HG03378 (cell line): Measurements from ENCODE around the gene LPCAT4.
"Not testable (repeated sequence)": the region's sequence is repeated elsewhere in the genome, so short reads cannot be mapped to it uniquely, and the experiment has no call there.

Experiments
- ATAC-seq: cut with Tn5 transposase; IDR thresholded peaks from one replicate; pipeline ENCODE4 v1.9.1; 2021; ENCODE audit warnings: mild to moderate bottlenecking, moderate library complexity; ENCODE audit not compliant: unreplicated experiment

LPCAT4 gene

DNA sequence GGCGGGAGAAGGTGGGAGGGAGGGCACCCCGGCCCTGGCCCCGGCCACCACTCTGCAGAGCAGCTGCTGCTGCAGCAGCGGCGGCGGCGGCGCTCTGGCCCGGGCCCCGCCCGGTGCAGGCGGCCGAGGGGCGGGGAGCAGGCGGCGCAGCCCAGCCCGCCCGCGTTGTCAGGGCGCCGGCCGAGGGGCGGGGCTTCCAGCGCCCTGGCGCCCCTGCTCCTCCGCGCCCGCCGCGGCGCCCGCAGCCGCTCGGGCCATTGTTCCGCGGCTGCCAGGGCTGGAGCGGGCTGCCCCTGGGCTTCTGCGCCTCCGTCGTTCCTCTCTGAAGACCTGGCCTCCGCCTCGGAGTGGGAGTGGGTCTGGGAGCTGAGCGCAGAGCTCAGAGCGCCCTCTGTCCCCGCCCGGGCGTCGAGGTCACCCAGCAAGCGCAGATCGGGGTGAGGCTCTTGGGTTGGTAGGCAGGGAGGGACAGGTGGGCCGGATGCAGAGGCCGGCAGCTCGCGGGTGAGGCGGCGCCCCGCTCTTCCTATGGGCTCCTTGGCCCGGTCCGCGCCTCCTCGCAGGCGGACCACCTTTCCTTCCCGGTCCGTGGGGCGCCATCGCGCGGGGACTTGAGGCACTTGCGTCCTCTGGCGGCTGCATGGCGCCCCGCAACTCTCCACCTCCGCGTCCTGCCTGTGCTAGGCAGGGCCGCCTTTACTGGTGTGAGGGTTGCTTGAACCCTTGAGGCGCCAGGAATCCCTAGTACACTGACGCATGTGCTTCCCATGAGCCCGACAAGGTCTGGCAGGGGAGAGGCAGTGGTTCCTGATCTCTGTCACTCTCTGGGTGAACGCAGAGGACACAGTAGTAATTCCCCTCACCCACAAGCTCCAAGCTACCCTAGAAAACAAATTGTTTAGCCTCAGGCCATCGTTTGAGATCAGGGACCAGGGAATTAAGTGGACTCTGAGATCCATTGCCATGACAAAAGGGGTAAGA is at the start of gene LPCAT4:
Gene LPCAT4, minus strand, starts transcription at position 96 of the 981 bp plus-strand sequence. CDS start 96 bp downstream, outside the sequence.
- ATAC-seq: peak; percentile 66

- ATAC-seq: not testable (repeated sequence)
Measured at GRCh38 chr15:34409511-34409910, 42.5 kb upstream of the LPCAT4 start.

- not testable (repeated sequence) for ATAC-seq
Measured at GRCh38 chr15:34408973-34409372, 42.0 kb upstream of the LPCAT4 start.

DNA sequence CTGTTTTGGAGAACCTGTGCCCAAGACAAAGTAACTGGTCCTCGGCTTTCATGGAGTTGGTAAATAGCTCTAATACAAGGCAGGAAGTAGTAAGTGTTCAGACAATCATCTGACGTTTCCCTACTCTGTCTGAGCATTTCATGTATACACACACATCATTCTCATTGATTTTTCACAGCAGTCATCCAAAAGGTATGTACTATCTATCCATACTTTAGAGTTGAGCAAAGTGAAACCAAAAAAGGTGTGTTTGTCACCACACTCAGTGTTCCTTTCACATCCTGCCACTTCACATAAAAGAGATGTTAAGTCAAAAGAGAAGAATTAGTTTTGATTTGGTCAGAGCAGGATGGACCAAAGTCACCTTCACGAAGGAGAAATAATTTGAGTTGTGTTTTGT is 36.9 kb upstream of the LPCAT4 start:
- ATAC-seq: not testable (repeated sequence)

DNA sequence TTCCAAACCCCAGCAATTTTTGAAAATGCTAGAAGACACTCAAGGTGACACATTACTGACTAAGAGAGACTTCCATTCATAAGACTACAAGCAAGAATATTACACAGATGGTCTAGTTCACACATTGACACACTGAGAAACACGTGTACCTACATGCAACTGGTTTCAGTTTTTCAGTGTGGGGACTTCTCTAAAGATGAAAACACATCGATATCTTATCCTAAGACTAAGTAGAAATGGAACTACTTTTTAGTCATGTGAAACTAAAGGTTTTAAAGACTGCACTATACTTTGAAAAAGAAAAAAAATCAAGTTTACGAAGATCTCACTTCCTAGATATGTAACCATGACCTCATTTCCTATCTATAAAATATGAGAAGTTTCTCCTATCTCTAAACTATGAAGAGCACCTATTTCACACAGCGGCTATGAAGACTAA is 36.2 kb upstream of the LPCAT4 start:
- ATAC-seq: not testable (repeated sequence)

DNA sequence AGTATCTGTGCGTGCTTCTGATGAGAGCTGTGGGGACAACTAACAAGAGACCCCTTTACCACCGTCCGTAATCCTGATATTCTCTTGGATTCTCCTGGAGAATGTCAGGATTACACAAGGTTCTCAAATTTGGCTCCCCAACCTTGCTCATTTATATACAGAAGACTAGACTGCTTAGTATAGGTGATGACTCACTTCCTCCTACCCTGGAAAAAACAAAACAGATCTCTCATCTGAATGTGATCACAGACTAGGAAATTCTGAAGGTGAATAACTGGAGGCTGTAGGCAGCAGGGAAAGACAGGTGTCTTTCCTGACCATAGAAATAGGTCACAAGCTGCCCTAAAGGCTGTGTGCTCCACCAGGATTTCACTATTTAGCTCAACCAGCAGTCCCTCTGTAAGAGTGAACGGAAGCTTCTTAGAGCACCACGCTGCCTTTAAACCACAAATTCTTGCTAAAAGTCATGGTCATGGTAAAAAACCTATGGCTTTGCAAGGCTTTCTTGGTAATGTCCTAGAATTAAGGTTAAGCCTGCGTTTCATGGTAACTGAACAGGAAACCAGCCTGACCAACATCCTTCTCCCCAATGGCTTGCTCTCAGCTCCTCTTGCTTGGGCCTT is 30.8 kb upstream of the LPCAT4 start:
- not testable (repeated sequence) for ATAC-seq

DNA sequence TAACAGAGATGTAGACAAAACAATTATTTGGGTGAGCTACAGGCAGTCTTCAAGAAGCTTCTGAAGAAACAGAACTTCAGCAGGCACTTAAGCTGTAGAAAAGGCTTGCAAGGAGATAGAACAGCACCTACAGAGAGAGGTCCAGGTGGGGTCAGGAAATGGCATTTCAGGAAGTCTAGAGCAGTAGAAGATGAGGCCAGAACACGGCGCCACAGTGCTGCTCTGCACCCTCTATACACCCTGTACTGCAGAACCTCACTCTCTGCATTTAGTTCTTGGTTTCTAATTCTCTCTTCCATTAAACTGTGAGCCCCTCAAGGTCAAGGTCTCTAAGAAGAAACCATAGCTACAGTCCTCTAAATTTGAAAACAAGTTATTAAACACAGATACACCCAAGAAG is 26.0 kb upstream of the LPCAT4 start:
- ATAC-seq: not testable (repeated sequence)

GRCh38 chr15:34389594-34390086 is 22.6 kb upstream of the LPCAT4 start:
- ATAC-seq: not testable (repeated sequence)

DNA sequence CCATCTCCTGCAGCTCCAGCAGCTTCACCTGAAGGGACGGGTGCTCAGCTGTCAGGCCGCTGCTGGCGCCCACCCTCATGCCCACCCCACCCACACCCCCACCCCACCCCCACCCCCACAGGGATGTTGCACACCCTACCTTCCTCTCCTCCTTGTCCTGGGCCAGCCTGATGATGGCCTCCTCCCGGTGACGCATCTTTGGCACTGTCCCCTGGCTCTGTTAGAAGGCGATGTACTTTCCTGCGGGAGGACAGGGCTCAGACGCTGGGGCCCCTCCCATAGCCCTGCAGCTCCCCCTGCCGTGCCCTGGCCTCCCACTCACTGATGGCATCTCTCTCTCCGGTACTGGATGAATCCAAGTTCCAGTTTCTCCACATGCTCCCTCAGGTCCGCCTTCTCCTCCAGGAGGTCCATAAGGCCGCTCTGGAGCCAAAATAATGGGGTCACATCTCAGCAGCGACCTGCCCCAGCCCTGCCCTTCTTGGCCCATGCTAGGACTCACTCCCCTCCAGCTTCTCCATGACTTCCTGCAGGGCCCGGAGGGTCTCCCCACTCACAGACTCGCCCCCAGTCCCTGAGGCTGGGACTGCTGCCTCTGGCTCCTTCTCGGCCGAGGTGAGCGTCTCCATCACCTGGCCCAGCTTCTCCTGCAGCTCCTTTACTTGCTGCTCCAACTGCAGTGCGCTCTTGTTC is 15.0 kb upstream of the LPCAT4 start:
- ATAC-seq: not testable (repeated sequence)

GRCh38 chr15:34380491-34380890 is 13.5 kb upstream of the LPCAT4 start:
- not testable (repeated sequence) for ATAC-seq

DNA sequence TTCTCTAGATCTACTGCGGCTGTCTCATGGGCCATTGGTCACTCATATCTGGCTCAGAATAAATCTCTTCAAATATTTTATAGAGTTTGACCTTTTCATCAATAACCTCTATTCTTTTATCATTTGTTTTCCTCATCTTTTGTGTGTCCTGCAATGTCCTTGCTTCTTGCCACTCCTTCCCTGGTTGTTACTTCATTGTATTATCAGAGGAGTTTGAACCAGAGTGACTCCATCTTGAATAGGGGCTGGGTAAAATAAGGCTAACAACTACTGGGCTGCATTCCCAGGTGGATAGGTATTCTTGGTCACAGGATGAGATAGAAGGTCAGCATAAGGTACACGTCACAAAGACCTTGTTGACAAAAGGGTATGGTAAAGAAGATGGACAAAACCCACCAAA is 9.9 kb upstream of the LPCAT4 start:
- ATAC-seq: no peak

GRCh38 chr15:34375541-34375940 is 8.5 kb upstream of the LPCAT4 start:
- ATAC-seq: not testable (repeated sequence)

DNA sequence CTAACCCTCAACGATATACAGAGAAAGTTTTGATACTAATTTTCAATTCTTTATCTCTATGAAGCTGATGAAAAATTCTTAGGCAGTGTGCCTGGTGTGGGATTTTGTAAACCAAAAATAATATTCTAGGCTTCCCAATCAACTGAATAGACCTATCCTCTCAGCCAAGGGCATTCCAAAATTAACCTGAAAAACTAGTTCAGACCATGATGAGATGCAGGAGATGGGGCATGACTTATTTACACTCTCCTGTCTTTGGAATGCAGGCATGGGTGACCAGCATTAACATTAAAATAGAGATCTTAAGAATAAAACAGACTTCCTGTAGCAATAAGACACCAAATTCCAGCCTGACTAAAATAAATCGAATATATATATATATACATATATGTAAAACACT is 7.8 kb upstream of the LPCAT4 start:
- no peak for ATAC-seq

DNA sequence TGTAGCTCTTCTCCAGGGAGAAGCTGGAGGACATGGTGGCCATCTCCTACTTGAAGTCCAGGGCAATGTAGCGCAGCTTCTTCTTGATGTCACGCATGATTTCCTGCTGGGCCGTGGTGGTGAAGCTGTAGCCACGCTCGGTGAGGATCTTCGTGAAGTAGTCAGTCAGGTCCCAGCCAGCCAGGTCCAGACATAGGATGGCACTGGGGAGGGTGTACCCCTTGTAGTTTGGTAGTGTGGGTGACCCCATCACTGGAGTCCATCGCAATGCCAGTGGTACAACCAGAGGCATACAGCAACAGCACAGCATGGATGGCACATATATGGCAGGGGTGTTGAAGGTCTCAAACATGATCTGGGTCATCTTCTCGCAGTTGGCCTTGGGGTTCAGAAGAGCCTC is 7.0 kb upstream of the LPCAT4 start:
- no peak for ATAC-seq

- no peak for ATAC-seq
Measured at GRCh38 chr15:34370643-34371042, 3.6 kb upstream of the LPCAT4 start.

GRCh38 chr15:34370129-34370528 is 3.1 kb upstream of the LPCAT4 start:
- no peak for ATAC-seq

DNA sequence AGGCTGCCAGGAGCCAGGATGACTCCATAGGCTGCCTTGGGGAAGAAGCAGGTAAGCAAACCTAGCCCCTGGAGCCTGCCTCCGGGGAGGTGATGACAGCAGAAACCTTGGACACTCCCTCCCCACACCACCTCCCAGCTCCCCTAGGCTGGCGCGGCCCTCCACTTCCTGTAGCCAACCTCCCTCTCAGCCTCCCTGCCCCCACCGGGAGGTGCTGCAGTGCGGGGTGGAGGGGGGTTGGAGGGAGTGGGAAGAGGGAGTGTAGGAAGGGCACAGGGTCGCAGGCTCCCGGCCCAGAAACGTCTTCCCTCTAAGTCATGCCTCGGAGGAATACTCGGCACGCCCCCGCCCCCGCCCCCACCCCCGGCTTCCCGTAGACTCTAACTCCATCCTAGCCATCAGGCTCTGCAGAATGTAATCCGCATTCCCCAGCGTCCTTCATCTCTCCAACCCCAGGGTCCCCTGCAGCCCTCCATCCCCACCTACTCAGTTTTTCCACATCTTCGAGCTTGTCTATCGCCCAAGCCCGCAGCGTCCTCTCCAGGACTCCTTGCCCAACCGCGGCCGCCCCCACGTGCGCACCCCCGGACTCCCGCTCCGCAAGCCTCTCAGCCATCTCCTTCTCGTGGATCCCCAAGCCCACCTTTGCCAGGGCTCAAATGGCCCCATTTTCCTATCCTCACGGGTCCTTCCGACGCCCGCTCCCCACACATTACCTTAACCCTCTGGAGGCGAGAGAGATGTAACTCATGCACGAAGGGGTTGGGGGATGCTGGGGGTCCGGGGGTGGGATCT is 528 bp downstream of the LPCAT4 start:
- ATAC-seq: peak; percentile 3

- ATAC-seq: no peak
Measured at GRCh38 chr15:34365836-34366235, 1.2 kb downstream of the LPCAT4 start.

DNA sequence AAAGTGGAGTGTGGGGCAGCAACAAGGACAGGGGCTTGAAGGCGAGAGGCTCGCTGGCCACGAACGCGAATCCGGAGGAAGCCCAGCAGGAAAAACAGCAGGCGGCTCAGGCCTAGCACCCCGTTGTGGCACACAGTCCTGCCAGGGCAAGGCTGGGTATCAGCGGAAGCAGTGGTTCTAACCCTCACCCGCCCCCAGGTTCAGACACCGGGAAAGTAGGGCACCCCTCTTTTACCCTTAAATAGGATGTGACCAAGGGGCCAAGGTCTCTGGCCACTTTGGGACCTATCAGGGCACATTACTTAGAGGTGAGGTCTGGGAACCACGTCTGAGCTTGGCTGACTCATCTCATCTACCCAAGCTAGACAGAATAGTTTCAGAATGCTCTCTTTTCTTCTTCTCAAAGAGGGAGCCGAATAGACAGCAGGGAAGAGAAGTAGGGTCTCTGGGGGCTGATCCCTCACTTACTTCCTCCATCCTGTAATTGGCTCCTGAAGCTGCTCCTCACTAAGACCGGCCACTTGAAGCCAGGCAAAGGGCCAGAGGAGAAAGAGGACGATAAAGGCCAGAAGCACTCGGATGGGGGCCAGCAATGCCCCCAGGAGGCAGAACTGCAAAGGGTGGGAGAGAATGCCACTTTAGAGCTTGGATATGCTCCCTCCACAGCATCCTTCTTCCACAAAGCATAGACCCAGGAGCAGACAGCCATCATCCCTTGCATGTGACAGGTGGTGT is 1.7 kb downstream of the LPCAT4 start:
- ATAC-seq: no peak

DNA sequence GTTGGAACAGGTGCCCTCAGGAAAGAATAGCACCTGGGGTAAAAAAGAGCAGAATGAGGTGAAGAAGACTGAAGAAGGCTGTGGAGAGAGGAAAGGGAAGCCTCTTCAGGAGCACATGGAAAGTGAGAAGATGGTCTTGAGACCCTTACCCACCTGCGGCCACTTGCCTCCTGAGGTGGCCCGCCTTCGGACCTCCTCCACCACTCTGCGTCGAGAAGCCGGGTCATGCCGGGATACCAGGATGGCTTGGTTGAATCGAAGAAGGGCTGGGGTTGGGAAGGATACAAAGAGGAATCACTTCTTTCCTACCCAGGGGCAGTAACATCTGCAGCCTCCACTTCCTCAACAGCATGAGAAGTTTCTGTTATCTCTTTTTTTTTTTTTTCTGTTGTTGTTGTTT is 3.0 kb downstream of the LPCAT4 start:
- ATAC-seq: no peak
